ENCODE measurements around the gene GBF1. TPM values are rescaled to one million over a fixed set of nuclear protein-coding genes. Genes with fewer than 3 reads are reported as not detected.

GBF1 gene
- total and polyA plus RNA-seq, 4 donors, result 29.0 to 60.4 (median 47.3) TPM

DNA sequence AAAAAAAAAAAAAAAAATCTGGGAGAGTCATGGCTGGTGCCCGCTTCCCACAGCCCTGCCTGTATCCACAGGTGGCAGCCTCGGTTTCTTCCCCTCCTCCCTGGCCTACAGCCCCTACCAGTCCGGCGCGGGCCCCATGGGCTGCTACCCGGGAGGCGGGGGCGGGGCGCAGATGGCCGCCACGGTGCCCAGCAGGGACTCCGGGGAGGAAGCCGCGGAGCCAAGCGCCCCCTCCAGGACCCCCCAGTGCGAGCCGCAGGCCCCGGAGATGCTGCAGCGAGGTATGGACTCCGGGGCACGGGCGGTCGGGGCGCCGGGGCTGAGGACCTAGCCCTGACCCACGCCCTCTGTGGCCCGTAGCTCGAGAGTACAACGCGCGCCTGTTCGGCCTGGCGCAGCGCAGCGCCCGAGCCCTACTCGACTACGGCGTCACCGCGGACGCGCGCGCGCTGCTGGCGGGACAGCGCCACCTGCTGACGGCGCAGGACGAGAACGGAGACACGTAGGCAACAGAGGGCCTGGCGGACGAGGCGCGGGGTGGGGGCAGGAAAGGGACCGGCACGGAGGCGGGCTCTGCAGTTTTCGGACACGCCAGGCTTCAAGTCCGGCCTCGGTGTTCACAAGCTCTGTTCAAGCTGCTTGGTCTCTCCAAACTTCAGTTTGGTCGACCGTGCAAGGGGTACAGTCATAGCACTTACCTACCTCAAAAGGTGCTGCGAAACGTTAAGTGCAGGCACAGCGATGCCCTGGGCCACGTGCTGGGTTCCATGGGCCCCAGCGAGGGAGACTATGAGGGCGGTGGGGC is 154.1 kb downstream of the GBF1 start:
- H3K4me1 ChIP-seq (ENCODE audit: control insufficient read depth, insufficient read depth, low read length), result peaks cover 41% of the 10 kb centered on the region
- peak in 3 of 6 donors; percentile 81 to 95 (median 92) for DNase-seq (ENCODE audit: low read depth in 4 of 6, low spot score in 6 of 6)

DNA sequence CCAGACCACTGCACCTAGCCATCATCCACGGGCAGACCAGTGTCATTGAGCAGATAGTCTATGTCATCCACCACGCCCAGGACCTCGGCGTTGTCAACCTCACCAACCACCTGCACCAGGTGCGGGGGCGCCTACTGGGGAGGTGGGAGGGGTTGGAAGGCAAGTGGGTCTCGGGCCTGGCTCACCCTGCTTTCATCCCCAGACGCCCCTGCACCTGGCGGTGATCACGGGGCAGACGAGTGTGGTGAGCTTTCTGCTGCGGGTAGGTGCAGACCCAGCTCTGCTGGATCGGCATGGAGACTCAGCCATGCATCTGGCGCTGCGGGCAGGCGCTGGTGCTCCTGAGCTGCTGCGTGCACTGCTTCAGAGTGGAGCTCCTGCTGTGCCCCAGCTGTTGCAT is 154.7 kb downstream of the GBF1 start:
- H3K27ac ChIP-seq (ENCODE audit: low read depth, low read length), result no peak overlapping the region
- H3K4me3 ChIP-seq (ENCODE audit: low read depth, low read length), result peak overlapping the region; percentile 52
- peaks cover 68% of the 10 kb centered on the region for H3K36me3 ChIP-seq (ENCODE audit: control insufficient read depth, insufficient read depth, low read length)
- WGBS (ENCODE audit: insufficient coverage), result 87% methylated on average over 11 of the region's 17 CpGs
- peaks cover 3% of the 10 kb centered on the region for H3K27me3 ChIP-seq (ENCODE audit: control insufficient read depth, insufficient read depth, low read length)
- H3K9me3 ChIP-seq (ENCODE audit: control insufficient read depth, insufficient read depth, low read length), result no peaks in the 10 kb centered on the region
- peaks cover 35% of the 10 kb centered on the region for H3K4me1 ChIP-seq (ENCODE audit: control insufficient read depth, insufficient read depth, low read length)
- DNase-seq (ENCODE audit: low read depth in 4 of 6, low spot score in 6 of 6), result no peak

More for the DNA sequence above, 154.1 kb downstream of the GBF1 start:
- Histone ChIP-seq H3K9me3 (ENCODE audit: control insufficient read depth, insufficient read depth, low read length) (no peaks in the 10 kb centered on the region), H3K27me3 (ENCODE audit: control insufficient read depth, insufficient read depth, low read length) (peaks cover 3% of the 10 kb centered on the region), H3K27ac (ENCODE audit: low read depth, low read length) (peak overlapping the region; percentile 78), H3K36me3 (ENCODE audit: control insufficient read depth, insufficient read depth, low read length) (peaks cover 62% of the 10 kb centered on the region), H3K4me3 (ENCODE audit: low read depth, low read length) (peak overlapping the region; percentile 52)
- 3% methylated on average over 69 of the region's 72 CpGs for WGBS (ENCODE audit: insufficient coverage)

DNA sequence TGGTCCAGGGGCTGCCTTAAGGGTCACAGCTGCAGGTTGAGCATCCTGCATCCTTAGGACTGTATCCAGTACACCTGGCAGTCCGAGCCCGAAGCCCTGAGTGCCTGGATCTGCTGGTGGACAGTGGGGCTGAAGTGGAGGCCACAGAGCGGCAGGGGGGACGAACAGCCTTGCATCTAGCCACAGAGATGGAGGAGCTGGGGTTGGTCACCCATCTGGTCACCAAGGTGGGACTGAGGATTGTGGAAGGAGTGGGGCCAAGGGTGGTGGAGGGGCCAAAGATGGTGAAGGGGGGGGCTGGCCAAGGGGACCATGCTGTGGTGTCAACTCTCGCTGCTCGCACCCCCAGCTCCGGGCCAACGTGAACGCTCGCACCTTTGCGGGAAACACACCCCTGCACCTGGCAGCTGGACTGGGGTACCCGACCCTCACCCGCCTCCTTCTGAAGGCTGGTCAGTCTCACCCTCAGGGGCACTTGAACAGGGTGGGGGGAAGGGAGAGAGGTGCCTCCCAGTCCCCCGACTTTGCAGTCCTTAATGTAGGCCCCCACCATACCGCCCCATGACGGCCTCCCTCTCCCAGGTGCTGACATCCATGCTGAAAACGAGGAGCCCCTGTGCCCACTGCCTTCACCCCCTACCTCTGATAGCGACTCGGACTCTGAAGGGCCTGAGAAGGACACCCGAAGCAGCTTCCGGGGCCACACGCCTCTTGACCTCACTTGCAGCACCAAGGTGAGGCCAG is 155.4 kb downstream of the GBF1 start:
- Histone ChIP-seq H3K27ac (ENCODE audit: low read depth, low read length) (no peak overlapping the region), H3K9me3 (ENCODE audit: control insufficient read depth, insufficient read depth, low read length) (no peaks in the 10 kb centered on the region), H3K27me3 (ENCODE audit: control insufficient read depth, insufficient read depth, low read length) (no peaks in the 10 kb centered on the region), H3K36me3 (ENCODE audit: control insufficient read depth, insufficient read depth, low read length) (peaks cover 75% of the 10 kb centered on the region), H3K4me1 (ENCODE audit: control insufficient read depth, insufficient read depth, low read length) (peaks cover 28% of the 10 kb centered on the region), H3K4me3 (ENCODE audit: low read depth, low read length) (no peak overlapping the region)
- DNase-seq (ENCODE audit: low read depth in 4 of 6, low spot score in 6 of 6), result no peak
- 93% methylated on average over 21 of the region's 22 CpGs for WGBS (ENCODE audit: insufficient coverage)

DNA sequence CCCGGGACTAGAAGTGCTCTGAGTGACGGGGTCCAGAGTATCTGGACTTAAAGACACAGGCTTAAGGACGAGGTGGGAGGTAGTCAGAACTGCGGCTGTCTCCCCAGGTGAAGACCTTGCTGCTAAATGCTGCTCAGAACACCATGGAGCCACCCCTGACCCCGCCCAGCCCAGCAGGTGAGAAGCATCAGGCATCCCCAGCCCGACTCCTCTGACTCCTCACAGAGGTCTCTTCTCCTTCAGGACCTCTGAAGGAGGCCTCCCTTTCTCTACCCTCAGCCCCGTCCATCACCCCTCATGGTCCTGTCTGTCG is 156.0 kb downstream of the GBF1 start:
- Histone ChIP-seq H3K36me3 (ENCODE audit: control insufficient read depth, insufficient read depth, low read length) (peaks cover 79% of the 10 kb centered on the region), H3K4me3 (ENCODE audit: low read depth, low read length) (no peak overlapping the region), H3K9me3 (ENCODE audit: control insufficient read depth, insufficient read depth, low read length) (no peaks in the 10 kb centered on the region), H3K4me1 (ENCODE audit: control insufficient read depth, insufficient read depth, low read length) (peaks cover 22% of the 10 kb centered on the region), H3K27me3 (ENCODE audit: control insufficient read depth, insufficient read depth, low read length) (no peaks in the 10 kb centered on the region), H3K27ac (ENCODE audit: low read depth, low read length) (no peak overlapping the region)
- DNase-seq (ENCODE audit: low read depth in 4 of 6, low spot score in 6 of 6), result no peak
- WGBS (ENCODE audit: insufficient coverage), result 86% methylated on average over 8 of the region's 8 CpGs

DNA sequence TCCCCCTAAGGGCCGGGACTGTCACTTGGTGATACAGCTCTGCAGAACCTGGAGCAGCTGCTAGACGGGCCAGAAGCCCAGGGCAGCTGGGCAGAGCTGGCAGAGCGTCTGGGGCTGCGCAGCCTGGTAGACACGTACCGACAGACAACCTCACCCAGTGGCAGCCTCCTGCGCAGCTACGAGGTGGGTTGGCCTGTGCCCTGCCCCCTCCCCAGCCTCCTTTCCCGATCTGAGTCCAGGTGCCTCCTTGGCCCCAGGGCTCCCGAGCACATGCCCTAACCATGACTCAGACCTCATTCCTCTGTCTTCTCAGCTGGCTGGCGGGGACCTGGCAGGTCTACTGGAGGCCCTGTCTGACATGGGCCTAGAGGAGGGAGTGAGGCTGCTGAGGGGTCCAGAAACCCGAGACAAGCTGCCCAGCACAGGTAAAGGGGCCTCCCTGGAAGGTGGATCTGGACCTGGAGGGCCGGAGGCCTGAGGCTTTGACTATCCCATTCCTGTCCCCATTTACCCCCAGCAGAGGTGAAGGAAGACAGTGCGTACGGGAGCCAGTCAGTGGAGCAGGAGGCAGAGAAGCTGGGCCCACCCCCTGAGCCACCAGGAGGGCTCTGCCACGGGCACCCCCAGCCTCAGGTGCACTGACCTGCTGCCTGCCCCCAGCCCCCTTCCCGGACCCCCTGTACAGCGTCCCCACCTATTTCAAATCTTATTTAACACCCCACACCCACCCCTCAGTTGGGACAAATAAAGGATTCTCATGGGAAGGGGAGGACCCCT is 156.6 kb downstream of the GBF1 start:
- H3K27me3 ChIP-seq (ENCODE audit: control insufficient read depth, insufficient read depth, low read length), result no peaks in the 10 kb centered on the region
- H3K36me3 ChIP-seq (ENCODE audit: control insufficient read depth, insufficient read depth, low read length), result peaks cover 76% of the 10 kb centered on the region
- peaks cover 17% of the 10 kb centered on the region for H3K4me1 ChIP-seq (ENCODE audit: control insufficient read depth, insufficient read depth, low read length)
- no peak overlapping the region for H3K27ac ChIP-seq (ENCODE audit: low read depth, low read length)
- DNase-seq (ENCODE audit: low read depth in 4 of 6, low spot score in 6 of 6), result no peak
- 83% methylated on average over 12 of the region's 18 CpGs for WGBS (ENCODE audit: insufficient coverage)
- H3K9me3 ChIP-seq (ENCODE audit: control insufficient read depth, insufficient read depth, low read length), result no peaks in the 10 kb centered on the region
- no peak overlapping the region for H3K4me3 ChIP-seq (ENCODE audit: low read depth, low read length)

DNA sequence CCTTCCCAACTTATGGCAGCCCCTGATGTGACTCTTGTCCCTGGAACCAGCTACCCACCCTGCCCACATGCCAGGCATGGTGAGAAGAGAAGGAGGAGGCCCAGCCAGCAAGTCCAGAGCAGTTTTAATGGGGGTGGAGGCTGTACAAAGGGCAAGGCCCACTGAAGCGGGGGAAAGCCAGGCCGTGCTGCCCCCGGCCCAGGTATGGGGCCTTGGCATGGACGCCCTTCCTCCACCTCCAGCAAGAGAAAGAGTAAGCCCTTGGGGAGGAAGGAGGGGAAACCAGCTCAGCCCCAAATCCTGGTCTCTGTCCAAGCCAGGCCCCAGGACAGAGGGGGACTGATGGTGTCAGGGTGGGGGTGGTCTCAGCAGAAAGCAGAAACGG is 157.2 kb downstream of the GBF1 start:
- Histone ChIP-seq H3K9me3 (ENCODE audit: control insufficient read depth, insufficient read depth, low read length) (no peaks in the 10 kb centered on the region), H3K4me3 (ENCODE audit: low read depth, low read length) (no peak overlapping the region), H3K27me3 (ENCODE audit: control insufficient read depth, insufficient read depth, low read length) (no peaks in the 10 kb centered on the region), H3K4me1 (ENCODE audit: control insufficient read depth, insufficient read depth, low read length) (peaks cover 18% of the 10 kb centered on the region), H3K27ac (ENCODE audit: low read depth, low read length) (no peak overlapping the region), H3K36me3 (ENCODE audit: control insufficient read depth, insufficient read depth, low read length) (peaks cover 76% of the 10 kb centered on the region)
- no CpG with 5 or more reads among the region's 5 CpGs for WGBS (ENCODE audit: insufficient coverage)
- DNase-seq (ENCODE audit: low read depth in 4 of 6, low spot score in 6 of 6), result no peak

DNA sequence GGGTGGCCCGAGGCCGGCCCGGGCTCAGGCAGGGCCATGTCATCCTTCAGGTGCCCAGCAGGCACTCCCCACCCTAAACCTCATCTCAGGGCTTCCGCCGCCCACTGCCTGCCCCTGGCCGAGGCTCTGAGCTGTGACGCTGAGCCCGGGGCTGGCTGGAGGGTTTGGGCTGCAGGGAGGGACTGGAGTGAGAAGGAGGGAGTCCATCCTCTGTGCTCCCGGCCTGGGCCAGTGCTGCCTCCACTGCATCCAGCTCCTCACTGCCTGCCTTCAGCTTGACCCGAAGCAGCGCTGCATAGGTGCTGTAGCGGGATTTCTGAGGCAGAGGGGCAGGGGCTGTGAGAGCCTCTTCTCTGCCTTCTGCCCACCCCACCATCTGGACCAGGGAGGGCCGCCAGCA is 157.8 kb downstream of the GBF1 start:
- H3K27ac ChIP-seq (ENCODE audit: low read depth, low read length), result no peak overlapping the region

DNA sequence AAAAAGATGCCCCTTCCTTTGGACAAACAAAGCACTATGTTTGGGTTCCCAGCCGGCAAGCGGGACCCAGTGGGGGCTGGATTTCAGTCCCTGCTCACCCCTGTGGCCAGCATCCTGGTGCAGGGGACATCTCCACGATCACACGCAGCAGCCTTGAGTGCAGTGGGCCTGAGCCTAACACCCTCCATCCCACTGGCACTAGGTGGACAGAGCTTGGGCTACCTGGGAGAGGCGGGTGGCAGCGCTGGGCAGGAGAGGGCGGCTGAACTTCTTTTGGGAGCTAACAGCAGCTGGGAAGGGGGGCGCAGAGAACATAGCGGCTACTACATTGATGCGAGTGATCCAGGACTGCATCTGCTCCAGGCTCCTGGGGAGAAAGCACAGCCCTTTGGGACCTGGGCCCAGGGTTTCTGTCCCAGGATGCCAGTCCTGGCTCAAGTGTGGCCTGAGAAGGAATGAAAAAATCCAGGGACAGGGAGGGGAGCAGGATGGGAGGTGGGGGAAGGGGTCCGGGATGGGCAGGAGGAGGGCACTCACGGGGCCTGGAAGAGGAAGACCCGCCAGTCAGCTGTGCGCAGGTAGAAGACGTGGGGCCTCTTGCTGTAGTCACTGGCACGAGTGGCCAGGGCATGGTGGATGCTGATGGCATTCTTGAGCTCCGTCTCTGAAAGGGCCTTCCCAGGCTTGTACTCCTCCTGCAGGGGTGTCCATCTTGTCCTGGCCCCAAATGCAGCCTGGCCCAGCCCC is 159.2 kb downstream of the GBF1 start:
- H3K36me3 ChIP-seq (ENCODE audit: control insufficient read depth, insufficient read depth, low read length), result peaks cover 65% of the 10 kb centered on the region
- no peaks in the 10 kb centered on the region for H3K27me3 ChIP-seq (ENCODE audit: control insufficient read depth, insufficient read depth, low read length)
- no peaks in the 10 kb centered on the region for H3K9me3 ChIP-seq (ENCODE audit: control insufficient read depth, insufficient read depth, low read length)
- 94% methylated on average over 17 of the region's 17 CpGs for WGBS (ENCODE audit: insufficient coverage)
- H3K4me1 ChIP-seq (ENCODE audit: control insufficient read depth, insufficient read depth, low read length), result peaks cover 24% of the 10 kb centered on the region
- no peak for DNase-seq (ENCODE audit: low read depth in 4 of 6, low spot score in 6 of 6)
- no peak overlapping the region for H3K27ac ChIP-seq (ENCODE audit: low read depth, low read length)
- H3K4me3 ChIP-seq (ENCODE audit: low read depth, low read length), result no peak overlapping the region

More for the DNA sequence above, 157.8 kb downstream of the GBF1 start:
- WGBS (ENCODE audit: insufficient coverage), result 71% methylated on average over 8 of the region's 13 CpGs
- Histone ChIP-seq H3K9me3 (ENCODE audit: control insufficient read depth, insufficient read depth, low read length) (no peaks in the 10 kb centered on the region), H3K4me1 (ENCODE audit: control insufficient read depth, insufficient read depth, low read length) (peaks cover 24% of the 10 kb centered on the region), H3K36me3 (ENCODE audit: control insufficient read depth, insufficient read depth, low read length) (peaks cover 72% of the 10 kb centered on the region), H3K4me3 (ENCODE audit: low read depth, low read length) (no peak overlapping the region), H3K27me3 (ENCODE audit: control insufficient read depth, insufficient read depth, low read length) (no peaks in the 10 kb centered on the region)
- no peak for DNase-seq (ENCODE audit: low read depth in 4 of 6, low spot score in 6 of 6)

DNA sequence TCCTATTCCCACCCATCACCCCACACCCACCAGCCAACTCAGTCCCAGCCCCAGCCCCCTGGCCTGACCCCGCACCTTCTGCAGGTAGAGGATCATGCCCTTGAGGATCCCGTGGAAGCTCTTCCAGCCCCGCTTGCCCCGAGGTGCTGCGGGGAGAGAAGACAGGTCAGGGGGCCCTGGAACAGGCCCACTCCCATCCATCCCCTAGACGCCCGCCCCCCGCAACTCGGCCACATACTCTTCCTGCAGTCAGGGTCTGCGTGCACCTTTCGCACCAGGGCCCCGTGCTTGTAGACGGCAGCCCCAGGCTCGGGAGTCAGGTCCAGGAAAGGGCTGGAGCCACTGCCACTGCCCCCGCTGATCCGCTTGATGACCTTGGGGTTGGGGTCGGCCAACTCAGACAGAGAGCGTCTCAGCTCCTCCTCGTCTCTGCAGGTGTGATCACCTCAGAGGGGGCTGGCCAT is 159.8 kb downstream of the GBF1 start:
- 93% methylated on average over 16 of the region's 19 CpGs for WGBS (ENCODE audit: insufficient coverage)
- Histone ChIP-seq H3K27me3 (ENCODE audit: control insufficient read depth, insufficient read depth, low read length) (peaks cover 2% of the 10 kb centered on the region), H3K36me3 (ENCODE audit: control insufficient read depth, insufficient read depth, low read length) (peaks cover 60% of the 10 kb centered on the region), H3K4me1 (ENCODE audit: control insufficient read depth, insufficient read depth, low read length) (peaks cover 24% of the 10 kb centered on the region), H3K9me3 (ENCODE audit: control insufficient read depth, insufficient read depth, low read length) (no peaks in the 10 kb centered on the region), H3K4me3 (ENCODE audit: low read depth, low read length) (no peak overlapping the region), H3K27ac (ENCODE audit: low read depth, low read length) (no peak overlapping the region)
- no peak for DNase-seq (ENCODE audit: low read depth in 4 of 6, low spot score in 6 of 6)

Measured in spinal cord (tissue), 10 donors.